Neural cell (in vitro differentiated cells): ENCODE data around the gene NFYC. TPM values are rescaled to one million over a fixed set of nuclear protein-coding genes. Genes with fewer than 3 reads are reported as not detected.

Experiments
- H2AFZ ChIP-seq: fragments of 200-600, 300-800 bp; sonication (generic), shearing (Covaris generic); 2 replicates; pipeline ENCODE4 v1.6.0; 2014; ENCODE audit warnings: low read depth, mild to moderate bottlenecking, antibody characterized with exemption, low read length, moderate library complexity
- H3F3A ChIP-seq: fragments of 200-600 bp; shearing (Covaris generic); 2 replicates; pipeline ENCODE4 v1.6.1; 2016; ENCODE audit warnings: mild to moderate bottlenecking, moderate library complexity, mixed read lengths, antibody characterized with exemption, low read length; ENCODE audit not compliant: insufficient read depth, poor library complexity, severe bottlenecking
- H3K27ac ChIP-seq: fragments of 200-600, 300-800 bp; sonication (generic), shearing (Covaris generic); 2 replicates; pipeline ENCODE4 v1.5.1; 2014; ENCODE audit warnings: mild to moderate bottlenecking, low read length, moderate library complexity
- H3K27me3 ChIP-seq: fragments of 300-800, 200-600 bp; sonication (generic), shearing (Covaris generic); 2 replicates; pipeline ENCODE4 v1.6.0; 2014; ENCODE audit warnings: mild to moderate bottlenecking, low read depth, low read length, moderate library complexity; ENCODE audit not compliant: insufficient read depth
- H3K36me3 ChIP-seq: fragments of 300-800, 200-600 bp; sonication (generic), shearing (Covaris generic); 2 replicates; pipeline ENCODE4 v1.5.1; 2014; ENCODE audit warnings: mild to moderate bottlenecking, antibody characterized with exemption, low read length, moderate library complexity; ENCODE audit not compliant: insufficient read depth
- H3K4me2 ChIP-seq: fragments of 300-800, 200-600 bp; sonication (generic), shearing (Covaris generic); 2 replicates; pipeline ENCODE4 v1.6.0; 2014; ENCODE audit warnings: mild to moderate bottlenecking, low read length
- H3K4me3 ChIP-seq: fragments of 300-800, 200-600 bp; sonication (generic), shearing (Covaris generic); 2 replicates; pipeline ENCODE4 v1.5.1; 2014; ENCODE audit warnings: mild to moderate bottlenecking, low read length, moderate library complexity
- H3K79me2 ChIP-seq: fragments of 200-600 bp; shearing (Covaris generic); replicated peaks from 2 replicates; pipeline ENCODE4 v1.6.0; 2014; ENCODE audit warnings: mild to moderate bottlenecking, low read length, moderate library complexity; ENCODE audit not compliant: insufficient read depth
- H3K9ac ChIP-seq: fragments of 300-800, 200-600 bp; sonication (generic), shearing (Covaris generic); 2 replicates; pipeline ENCODE4 v1.6.1; 2016; ENCODE audit warnings: mild to moderate bottlenecking, low read length, mixed read lengths
- H3K9me2 ChIP-seq: fragments of 200-600 bp; shearing (Covaris generic); 2 replicates; pipeline ENCODE4 v1.6.1; 2016; ENCODE audit warnings: mild to moderate bottlenecking, low read length, mixed read lengths; ENCODE audit not compliant: insufficient read depth
- H3K9me3 ChIP-seq: fragments of 200-600, 300-800 bp; sonication (generic), shearing (Covaris generic); 2 replicates; pipeline ENCODE4 v1.6.1; 2016; ENCODE audit warnings: mild to moderate bottlenecking, mixed run types, low read length, moderate library complexity, mixed read lengths
- H4K20me1 ChIP-seq: fragments of 200-600 bp; shearing (Covaris generic); 2 replicates; pipeline ENCODE4 v1.6.1; 2016; ENCODE audit warnings: mild to moderate bottlenecking, mixed run types; ENCODE audit not compliant: insufficient read depth
- CTCF ChIP-seq: fragments of 450-650 bp; IDR thresholded peaks from 2 replicates; pipeline ENCODE4 v1.5.1; 2014; ENCODE audit warnings: antibody characterized with exemption, mild to moderate bottlenecking, moderate library complexity; ENCODE audit not compliant: poor library complexity, severe bottlenecking
- EP300 ChIP-seq: fragments of 450-650 bp; conservative IDR thresholded peaks from 2 replicates; pipeline ENCODE4 v1.6.1; 2014; ENCODE audit warnings: antibody characterized with exemption, mild to moderate bottlenecking, moderate library complexity; ENCODE audit not compliant: poor library complexity, severe bottlenecking
- EZH2 ChIP-seq: fragments of 200-600, 300-800 bp; shearing (Covaris generic), sonication (generic); IDR thresholded peaks from 2 replicates; pipeline ENCODE4 v1.6.1; 2014; ENCODE audit warnings: antibody characterized with exemption, low read length, borderline replicate concordance, mild to moderate bottlenecking; ENCODE audit not compliant: insufficient read depth, poor library complexity, severe bottlenecking
- MXI1 ChIP-seq: fragments of 450-650 bp; conservative IDR thresholded peaks from 2 replicates; pipeline ENCODE4 v1.6.1; 2014; ENCODE audit warnings: antibody characterized with exemption, mild to moderate bottlenecking; ENCODE audit not compliant: poor library complexity, severe bottlenecking
- POLR2AphosphoS5 ChIP-seq: IDR thresholded peaks from 2 replicates; pipeline ENCODE4 v1.6.1; 2012
- RAD21 ChIP-seq: fragments of 450-650 bp; conservative IDR thresholded peaks from 2 replicates; pipeline ENCODE4 v1.6.1; 2014; ENCODE audit warnings: antibody characterized with exemption, mild to moderate bottlenecking, moderate library complexity
- REST ChIP-seq: IDR thresholded peaks from 2 replicates; pipeline ENCODE4 v1.6.1; 2012; ENCODE audit warnings: borderline replicate concordance
- SMC3 ChIP-seq: fragments of 450-650 bp; conservative IDR thresholded peaks from 2 replicates; pipeline ENCODE4 v1.6.1; 2014; ENCODE audit warnings: antibody characterized with exemption, mild to moderate bottlenecking, moderate library complexity; ENCODE audit not compliant: poor library complexity
- TAF1 ChIP-seq: IDR thresholded peaks from 2 replicates; pipeline ENCODE4 v1.6.1; 2012; ENCODE audit warnings: low read depth
- polyA plus RNA-seq: library from polyadenylated mRNA; depleted of rRNA; stranded (reverse); fragments of >200 nt; gene quantifications from 2 replicates; pipeline ENCODE4 v1.2.3, GENCODE V29; 2014

Gene NFYC
- polyA plus RNA-seq, 1 donor from 2014 or later: 66.0 TPM

- Histone ChIP-seq H4K20me1 (no peaks in the 10 kb centered on the region), H2AFZ (no peak overlapping the region), H3K36me3 (no peaks in the 10 kb centered on the region), H3K9me3 (no peaks in the 10 kb centered on the region), H3K4me2 (no peak overlapping the region), H3K4me3 (no peak overlapping the region), H3F3A (no peaks in the 10 kb centered on the region), H3K79me2 (no peaks in the 10 kb centered on the region), H3K9ac (no peak overlapping the region), H3K9me2 (no peaks in the 10 kb centered on the region), H3K27ac (no peak overlapping the region), H3K27me3 (no peaks in the 10 kb centered on the region)
- TF ChIP-seq RAD21: no peak
- TF ChIP-seq REST: no peak
- TF ChIP-seq CTCF: no peak
- TF ChIP-seq SMC3: no peak
- no peak for TF ChIP-seq POLR2AphosphoS5
- no peak for TF ChIP-seq MXI1
- TF ChIP-seq EP300: no peak
- no peak for TF ChIP-seq TAF1
- no peak for TF ChIP-seq EZH2
These were observed 32.5 kb upstream of the NFYC start for GRCh38 chr1:40658751-40659648.

GRCh38 chr1:40659649-40659947 is 31.9 kb upstream of the NFYC start:
- H3K36me3 ChIP-seq: no peaks in the 10 kb centered on the region
- H3K9me3 ChIP-seq: no peaks in the 10 kb centered on the region
- TF ChIP-seq RAD21 (no peak), TAF1 (no peak), POLR2AphosphoS5 (no peak), REST (no peak), MXI1 (no peak), EP300 (no peak), CTCF (no peak), SMC3 (no peak), EZH2 (no peak)
- H3K27ac ChIP-seq: no peak overlapping the region
- no peaks in the 10 kb centered on the region for H3F3A ChIP-seq
- H3K4me3 ChIP-seq: no peak overlapping the region
- no peak overlapping the region for H2AFZ ChIP-seq
- no peaks in the 10 kb centered on the region for H3K27me3 ChIP-seq
- H3K79me2 ChIP-seq: no peaks in the 10 kb centered on the region
- H3K4me2 ChIP-seq: no peak overlapping the region
- no peaks in the 10 kb centered on the region for H3K9me2 ChIP-seq
- no peak overlapping the region for H3K9ac ChIP-seq
- no peaks in the 10 kb centered on the region for H4K20me1 ChIP-seq
